Endothelial cell of umbilical vein (primary cell): ENCODE results near the gene GGTLC2.

Source experiments
- CTCF ChIP-seq, 2 donors: IDR thresholded peaks; 1 replicate in 1 of 2; 2 replicates in 1 of 2; pipeline ENCODE4 v1.5.1; 2011; ENCODE audit warnings: low read length in 2 of 2, mild to moderate bottlenecking in 2 of 2, moderate library complexity in 2 of 2, control low read depth in 1 of 2, inconsistent platforms in 1 of 2, low read depth in 1 of 2; ENCODE audit not compliant: insufficient read depth in 1 of 2; ENCODE audit errors: extremely low read depth in 1 of 2
- EZH2 ChIP-seq: IDR thresholded peaks from 2 replicates; pipeline ENCODE4 v1.6.1; 2012; ENCODE audit warnings: borderline replicate concordance, low read depth, mild to moderate bottlenecking, moderate library complexity, low read length, inconsistent platforms; ENCODE audit not compliant: severe bottlenecking
- POLR2A ChIP-seq: IDR thresholded peaks from 2 replicates; pipeline ENCODE4 v1.6.1; 2012; ENCODE audit warnings: low read depth, mild to moderate bottlenecking, control low read depth, low read length
- POLR2AphosphoS5 ChIP-seq: IDR thresholded peaks from 2 replicates; pipeline ENCODE4 v1.6.1; 2012; ENCODE audit warnings: low read depth, mild to moderate bottlenecking, control low read depth, low read length, moderate library complexity; ENCODE audit not compliant: insufficient read depth

GRCh38 chr22:22604326-22605073 lies 39.9 kb upstream of the GGTLC2 start:
- TF ChIP-seq CTCF (IDR thresholded peaks at IDR 0.05; ENCODE audit: extremely low read depth in 1 of 2, insufficient read depth in 1 of 2, low read depth in 1 of 2, low read length in 2 of 2) (no peak), EZH2 (no peak), POLR2A (no peak), POLR2AphosphoS5 (no peak)
